Fibroblast of villous mesenchyme (primary cell): ENCODE measurements around the gene GRIA3. TPM values are rescaled to one million over a fixed set of nuclear protein-coding genes. Genes with fewer than 3 reads are reported as not detected.
"Not testable (repeated sequence)": the region's sequence is repeated elsewhere in the genome, so short reads cannot be mapped to it uniquely, and the experiment has no call there.

ENCODE experiments used
- DNase-seq: peaks from one replicate; pipeline ENCODE4 v3.0.0-alpha.2; 2010; ENCODE audit warnings: low read depth
- H3K4me3 ChIP-seq: 2 replicates; pipeline ENCODE4 v1.5.1; 2011; ENCODE audit warnings: low read depth, mild to moderate bottlenecking, low read length
- total RNA-seq: library from RNA; depleted of rRNA; stranded (reverse); fragments of >200 nt; gene quantifications from 2 replicates; pipeline ENCODE4 v1.2.3, GENCODE V29; 2012
- TF ChIP-seq, protein P1 (sequence below): IDR thresholded peaks from 2 replicates; pipeline ENCODE4 v1.5.1; 2012; ENCODE audit warnings: low read depth, mild to moderate bottlenecking, low read length; ENCODE audit not compliant: insufficient read depth

Gene GRIA3
- total RNA-seq, 1 donor: 19.4 TPM

DNA sequence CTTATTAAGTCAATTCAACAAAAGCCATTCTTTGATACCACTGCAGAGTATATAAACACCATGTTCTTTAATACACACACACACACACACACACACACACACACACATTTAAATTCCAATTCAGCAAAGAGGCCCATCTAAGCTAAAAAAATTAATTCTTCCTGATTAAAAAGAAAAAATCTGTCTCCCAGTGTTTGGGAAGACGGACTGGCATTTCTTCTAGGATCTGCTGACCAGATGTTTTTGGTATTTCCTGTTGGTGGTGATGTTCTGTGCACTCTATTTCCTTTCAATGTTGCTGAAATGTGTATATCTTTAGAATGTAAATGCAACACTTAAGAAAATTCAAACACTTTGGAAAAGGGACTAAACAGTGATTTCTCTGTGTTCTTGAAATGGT is 304.9 kb downstream of the GRIA3 start:
- TF ChIP-seq, protein P1, sequence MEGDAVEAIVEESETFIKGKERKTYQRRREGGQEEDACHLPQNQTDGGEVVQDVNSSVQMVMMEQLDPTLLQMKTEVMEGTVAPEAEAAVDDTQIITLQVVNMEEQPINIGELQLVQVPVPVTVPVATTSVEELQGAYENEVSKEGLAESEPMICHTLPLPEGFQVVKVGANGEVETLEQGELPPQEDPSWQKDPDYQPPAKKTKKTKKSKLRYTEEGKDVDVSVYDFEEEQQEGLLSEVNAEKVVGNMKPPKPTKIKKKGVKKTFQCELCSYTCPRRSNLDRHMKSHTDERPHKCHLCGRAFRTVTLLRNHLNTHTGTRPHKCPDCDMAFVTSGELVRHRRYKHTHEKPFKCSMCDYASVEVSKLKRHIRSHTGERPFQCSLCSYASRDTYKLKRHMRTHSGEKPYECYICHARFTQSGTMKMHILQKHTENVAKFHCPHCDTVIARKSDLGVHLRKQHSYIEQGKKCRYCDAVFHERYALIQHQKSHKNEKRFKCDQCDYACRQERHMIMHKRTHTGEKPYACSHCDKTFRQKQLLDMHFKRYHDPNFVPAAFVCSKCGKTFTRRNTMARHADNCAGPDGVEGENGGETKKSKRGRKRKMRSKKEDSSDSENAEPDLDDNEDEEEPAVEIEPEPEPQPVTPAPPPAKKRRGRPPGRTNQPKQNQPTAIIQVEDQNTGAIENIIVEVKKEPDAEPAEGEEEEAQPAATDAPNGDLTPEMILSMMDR: no peak
- DNase-seq: peak; percentile 14
- no peak overlapping the region for H3K4me3 ChIP-seq

DNA sequence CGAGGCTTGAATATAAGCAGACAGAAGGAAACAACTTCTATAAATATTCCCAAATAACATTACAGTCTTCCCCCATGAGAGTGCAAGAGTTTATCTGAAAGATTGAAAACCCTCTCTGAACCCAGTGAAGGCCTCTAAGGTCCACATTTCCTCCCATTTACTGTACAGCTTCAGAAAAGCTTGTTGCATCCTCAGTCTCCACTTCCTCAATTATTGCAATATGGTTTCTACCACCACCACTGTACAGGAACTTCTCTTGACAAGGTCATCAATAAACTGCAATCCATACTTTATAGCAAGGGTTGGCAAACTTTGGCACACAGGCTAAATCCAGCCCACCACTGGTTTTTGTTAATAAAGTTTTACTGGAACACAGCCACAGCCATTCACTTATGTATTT is 309.8 kb downstream of the GRIA3 start:
- no peak for DNase-seq
- H3K4me3 ChIP-seq: no peak overlapping the region
- TF ChIP-seq, protein P1: no peak

DNA sequence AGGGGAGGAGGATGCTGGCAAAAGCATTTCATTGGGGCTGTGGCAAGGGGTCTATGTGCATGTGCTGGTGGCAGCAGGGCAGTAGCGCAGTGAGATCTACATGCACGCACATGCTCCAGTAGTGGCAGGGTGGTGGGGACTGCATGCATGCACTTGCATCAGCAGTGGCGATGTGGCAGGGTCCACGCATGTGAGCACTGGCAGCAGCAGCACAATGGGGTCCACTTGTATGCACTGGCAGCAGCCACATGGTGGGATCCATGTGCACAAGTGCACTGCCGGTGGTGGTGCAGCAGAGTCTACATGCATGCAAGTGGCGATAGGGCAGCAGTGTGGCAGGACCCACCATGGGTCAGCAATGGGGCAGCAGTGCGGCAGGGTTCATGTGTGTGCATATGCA is 315.7 kb downstream of the GRIA3 start:
- no peak overlapping the region for H3K4me3 ChIP-seq
- TF ChIP-seq, protein P1: no peak
- no peak for DNase-seq

DNA sequence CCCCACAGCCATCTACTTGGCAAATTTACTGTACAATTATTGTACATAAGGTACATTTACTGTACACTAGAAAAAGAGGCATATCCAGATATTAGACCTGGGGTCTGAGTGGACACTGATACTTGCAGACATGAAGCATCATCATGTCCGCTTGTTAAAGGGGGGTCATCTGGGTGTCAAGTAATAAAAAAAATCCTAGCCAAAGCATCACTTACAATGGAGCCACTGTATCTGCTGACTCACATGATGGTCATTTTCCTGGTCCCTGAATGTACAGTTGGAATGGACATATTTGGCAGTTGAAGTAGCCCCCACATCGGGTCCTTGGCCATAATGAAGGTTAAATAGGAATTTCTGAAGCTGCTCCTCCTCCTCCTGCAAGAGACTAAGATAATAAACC is 320.0 kb downstream of the GRIA3 start:
- no peak for DNase-seq
- H3K4me3 ChIP-seq: no peak overlapping the region
- TF ChIP-seq, protein P1: no peak

DNA sequence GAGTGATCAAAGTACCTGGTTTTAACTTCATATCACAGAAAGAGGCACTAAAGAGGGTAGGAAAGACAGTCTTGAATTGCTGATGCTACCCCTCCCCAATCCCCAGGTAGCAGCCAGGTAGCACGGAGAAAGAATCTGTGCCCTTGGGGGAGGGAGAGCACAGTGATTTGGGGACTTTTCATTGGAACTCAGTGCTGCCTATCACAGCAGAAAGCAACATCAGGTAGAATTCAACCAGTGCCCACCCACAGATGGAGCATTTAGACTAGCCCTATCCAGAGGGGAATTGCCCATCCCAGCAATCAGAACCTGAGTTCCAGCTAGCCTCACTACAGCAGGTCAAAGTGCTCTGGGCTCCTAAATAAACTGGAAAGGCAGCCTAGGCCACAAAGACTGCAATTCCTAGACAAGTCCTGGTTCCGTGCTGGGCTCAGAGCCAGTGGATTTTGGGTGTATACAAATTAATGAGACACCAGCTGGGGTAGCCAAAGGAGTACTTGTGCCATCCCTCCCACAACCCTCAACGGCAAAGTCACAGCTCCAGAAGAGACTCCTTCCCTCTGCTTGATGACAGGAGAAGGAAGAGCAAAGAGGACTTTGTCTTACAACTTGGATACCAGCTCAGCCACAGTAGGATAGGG is 320.7 kb downstream of the GRIA3 start:
- no peak overlapping the region for H3K4me3 ChIP-seq
- TF ChIP-seq, protein P1: no peak
- DNase-seq: no peak

DNA sequence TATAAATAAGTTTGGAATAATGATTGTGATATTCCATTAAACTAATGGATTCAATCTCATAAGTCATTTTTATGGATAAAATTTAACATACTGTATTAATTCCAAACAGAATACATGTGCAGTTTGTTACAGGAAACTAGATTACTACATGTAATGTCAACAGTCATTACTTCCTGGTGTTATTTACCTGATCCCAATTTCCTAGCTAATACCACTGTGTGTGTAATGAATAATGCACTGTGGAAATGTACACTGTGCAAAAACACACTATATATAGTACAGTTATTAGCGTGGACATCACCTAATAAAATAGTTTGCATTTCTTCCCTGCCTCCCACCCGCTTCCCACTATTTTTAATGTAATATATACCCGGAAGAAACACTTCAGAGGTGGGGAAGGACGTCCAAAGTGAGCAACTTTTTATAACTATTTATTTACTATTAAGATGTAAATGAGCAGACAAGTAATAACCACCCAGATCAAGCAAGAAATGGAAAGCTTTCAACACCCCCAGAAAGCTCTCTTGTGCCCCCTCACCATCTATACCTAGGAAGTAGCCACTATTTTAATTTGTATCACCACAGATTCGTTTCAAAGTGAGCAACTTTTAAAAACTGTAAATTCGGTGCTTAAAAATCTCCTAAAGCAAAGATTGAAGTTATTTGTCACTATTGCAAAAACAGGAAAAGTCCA is 329.7 kb downstream of the GRIA3 start:
- DNase-seq: no peak
- TF ChIP-seq, protein P1: no peak
- H3K4me3 ChIP-seq: no peak overlapping the region

DNA sequence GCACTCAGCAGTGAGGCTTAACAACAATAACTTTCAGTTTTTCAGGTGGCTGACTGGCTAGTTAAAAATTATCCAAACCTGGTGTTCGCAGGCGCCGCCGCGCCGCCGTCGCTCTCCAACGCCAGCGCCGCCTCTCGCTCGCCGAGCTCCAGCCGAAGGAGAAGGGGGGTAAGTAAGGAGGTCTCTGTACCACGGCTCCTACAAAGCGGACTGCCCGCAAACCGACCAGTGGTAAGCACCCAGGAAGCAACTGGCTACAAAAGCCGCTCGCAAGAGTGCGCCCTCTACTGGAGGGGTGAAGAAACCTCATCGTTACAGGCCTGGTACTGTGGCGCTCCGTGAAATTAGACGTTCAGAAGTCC is 330.2 kb downstream of the GRIA3 start:
- not testable (repeated sequence) for DNase-seq, H3K4me3 ChIP-seq
